Activated naive CD4-positive, alpha-beta T cell treated with anti-CD3 and anti-CD28 coated beads, Interleukin-2, amount 50 U/mL, for 24 hours (primary cell): ENCODE data around the gene CRIM1.
"Not testable (repeated sequence)": the region's sequence is repeated elsewhere in the genome, so short reads cannot be mapped to it uniquely, and the experiment has no call there.

Source experiments
- H3K27ac Mint-ChIP-seq: one replicate; pipeline ENCODE4 v1.8.0; 2021; ENCODE audit warnings: mild to moderate bottlenecking, mixed read lengths
- H3K27me3 Mint-ChIP-seq: one replicate; pipeline ENCODE4 v1.8.0; 2021; ENCODE audit warnings: mixed read lengths
- H3K36me3 Mint-ChIP-seq: one replicate; pipeline ENCODE4 v1.8.0; 2021; ENCODE audit warnings: mixed read lengths
- H3K4me1 Mint-ChIP-seq: one replicate; pipeline ENCODE4 v1.8.0; 2021; ENCODE audit warnings: mixed read lengths
- H3K4me3 Mint-ChIP-seq: one replicate; pipeline ENCODE4 v1.8.0; 2021; ENCODE audit warnings: mild to moderate bottlenecking, mixed read lengths
- H3K9me3 Mint-ChIP-seq: one replicate; pipeline ENCODE4 v1.8.0; 2021; ENCODE audit warnings: mixed read lengths

The CRIM1 gene, protein sequence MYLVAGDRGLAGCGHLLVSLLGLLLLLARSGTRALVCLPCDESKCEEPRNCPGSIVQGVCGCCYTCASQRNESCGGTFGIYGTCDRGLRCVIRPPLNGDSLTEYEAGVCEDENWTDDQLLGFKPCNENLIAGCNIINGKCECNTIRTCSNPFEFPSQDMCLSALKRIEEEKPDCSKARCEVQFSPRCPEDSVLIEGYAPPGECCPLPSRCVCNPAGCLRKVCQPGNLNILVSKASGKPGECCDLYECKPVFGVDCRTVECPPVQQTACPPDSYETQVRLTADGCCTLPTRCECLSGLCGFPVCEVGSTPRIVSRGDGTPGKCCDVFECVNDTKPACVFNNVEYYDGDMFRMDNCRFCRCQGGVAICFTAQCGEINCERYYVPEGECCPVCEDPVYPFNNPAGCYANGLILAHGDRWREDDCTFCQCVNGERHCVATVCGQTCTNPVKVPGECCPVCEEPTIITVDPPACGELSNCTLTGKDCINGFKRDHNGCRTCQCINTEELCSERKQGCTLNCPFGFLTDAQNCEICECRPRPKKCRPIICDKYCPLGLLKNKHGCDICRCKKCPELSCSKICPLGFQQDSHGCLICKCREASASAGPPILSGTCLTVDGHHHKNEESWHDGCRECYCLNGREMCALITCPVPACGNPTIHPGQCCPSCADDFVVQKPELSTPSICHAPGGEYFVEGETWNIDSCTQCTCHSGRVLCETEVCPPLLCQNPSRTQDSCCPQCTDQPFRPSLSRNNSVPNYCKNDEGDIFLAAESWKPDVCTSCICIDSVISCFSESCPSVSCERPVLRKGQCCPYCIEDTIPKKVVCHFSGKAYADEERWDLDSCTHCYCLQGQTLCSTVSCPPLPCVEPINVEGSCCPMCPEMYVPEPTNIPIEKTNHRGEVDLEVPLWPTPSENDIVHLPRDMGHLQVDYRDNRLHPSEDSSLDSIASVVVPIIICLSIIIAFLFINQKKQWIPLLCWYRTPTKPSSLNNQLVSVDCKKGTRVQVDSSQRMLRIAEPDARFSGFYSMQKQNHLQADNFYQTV

DNA sequence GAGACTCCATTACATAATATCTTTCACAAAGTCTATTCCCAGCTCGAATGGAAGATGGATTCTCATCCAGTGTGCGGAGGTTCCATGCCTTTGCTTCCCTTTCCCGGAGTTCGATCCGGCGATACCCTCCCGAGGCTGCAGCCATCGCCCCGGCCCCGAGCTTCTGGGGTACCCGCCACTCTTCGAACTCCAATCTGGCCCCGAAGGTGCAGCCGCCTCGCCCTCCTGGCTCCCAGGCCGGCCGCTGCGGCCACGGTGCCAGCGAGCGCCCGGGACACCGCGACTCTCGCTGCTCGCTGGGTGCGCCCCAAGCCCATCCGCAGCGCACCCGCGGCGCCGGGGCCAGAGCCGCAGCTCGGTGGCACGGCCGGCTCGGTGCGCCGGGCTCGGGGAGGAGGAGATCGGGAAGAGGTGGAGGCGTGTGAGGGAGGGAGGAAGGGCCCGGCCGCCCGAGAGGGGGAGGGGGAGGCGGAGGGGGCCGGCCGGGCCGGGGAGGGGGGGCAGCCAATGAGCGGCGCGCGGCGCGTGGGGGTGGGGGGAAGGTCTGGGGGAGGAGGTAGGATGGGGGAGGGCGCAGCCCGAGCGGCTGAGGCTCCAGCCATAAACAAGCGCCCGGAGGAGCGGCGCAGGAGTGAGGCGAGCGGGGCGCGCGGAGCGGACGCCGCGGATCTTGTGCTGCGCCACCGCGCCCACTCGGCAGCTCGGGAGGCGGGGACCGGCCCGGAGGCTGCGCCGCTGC lies at the start of gene CRIM1:
Gene CRIM1 (plus strand): TSS at position 628 of the 739 bp plus-strand sequence. CDS start 515 bp downstream, outside the sequence.
- H3K4me3 Mint-ChIP-seq, result peak within 1 kb of the TSS; percentile 95
- H3K27ac Mint-ChIP-seq, result no peak within 1 kb of the TSS
- H3K27me3 Mint-ChIP-seq, result peaks cover 25% of the 10 kb centered on the region
- no peaks in the 10 kb centered on the region for H3K36me3 Mint-ChIP-seq
- peaks cover 47% of the 10 kb centered on the region for H3K4me1 Mint-ChIP-seq
- no peaks in the 10 kb centered on the region for H3K9me3 Mint-ChIP-seq

GRCh38 chr2:36307441-36307840 lies 48.1 kb upstream of the CRIM1 start:
- Mint-ChIP-seq H3K4me1 (peaks cover 21% of the 10 kb centered on the region), H3K4me3 (no peak overlapping the region), H3K36me3 (no peaks in the 10 kb centered on the region), H3K27me3 (no peaks in the 10 kb centered on the region), H3K9me3 (peaks cover 3% of the 10 kb centered on the region), H3K27ac (no peak overlapping the region)

- peak overlapping the region; percentile 12 for H3K27ac Mint-ChIP-seq
- H3K9me3 Mint-ChIP-seq, H3K27me3 Mint-ChIP-seq, H3K4me3 Mint-ChIP-seq, H3K36me3 Mint-ChIP-seq: not testable (repeated sequence)
- peaks cover 24% of the 10 kb centered on the region for H3K4me1 Mint-ChIP-seq
Observed at GRCh38 chr2:36310444-36310843, 45.1 kb upstream of the CRIM1 start.

DNA sequence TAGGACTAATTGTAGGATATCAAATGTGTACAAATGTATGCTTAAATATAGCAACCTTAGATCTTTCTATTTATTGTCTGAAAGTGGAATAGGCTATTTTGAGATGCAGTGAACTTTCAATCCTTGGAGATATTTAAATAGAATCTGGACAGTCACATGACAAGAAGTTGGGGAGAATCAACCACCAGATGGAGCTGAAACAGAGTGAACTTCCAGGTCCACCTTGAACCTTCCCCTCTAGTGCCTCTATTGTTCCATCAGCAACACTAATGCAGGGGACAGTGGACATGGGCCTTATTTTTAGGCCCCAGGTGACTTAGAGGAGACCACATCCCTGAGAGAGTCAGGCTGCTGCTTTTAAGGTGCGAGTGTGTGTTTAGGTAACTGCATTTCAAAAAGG lies 37.0 kb upstream of the CRIM1 start:
- Mint-ChIP-seq H3K36me3 (no peaks in the 10 kb centered on the region), H3K27me3 (peaks cover 3% of the 10 kb centered on the region), H3K9me3 (no peaks in the 10 kb centered on the region), H3K27ac (no peak overlapping the region), H3K4me3 (no peak overlapping the region), H3K4me1 (no peaks in the 10 kb centered on the region)

DNA sequence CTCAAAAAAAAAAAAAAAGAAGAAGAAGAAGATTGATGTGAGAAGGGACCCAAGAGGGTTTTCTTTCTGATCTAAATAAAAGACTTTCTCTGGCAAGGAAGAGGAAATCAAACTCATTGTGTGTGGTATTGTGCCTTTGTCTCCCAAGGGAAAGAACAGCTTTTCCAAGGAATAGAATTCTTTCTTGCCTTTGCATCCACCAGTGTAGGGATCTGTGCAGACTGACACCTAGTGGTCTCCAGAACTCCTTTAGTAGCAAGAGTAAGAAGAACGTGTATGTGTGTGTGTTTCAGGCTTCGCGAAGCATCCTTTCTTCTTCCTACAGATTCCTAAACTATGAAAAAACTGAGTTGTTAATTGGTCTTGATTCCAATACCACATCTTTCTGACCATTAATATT lies 33.5 kb upstream of the CRIM1 start:
- Mint-ChIP-seq H3K9me3 (no peaks in the 10 kb centered on the region), H3K27me3 (peaks cover 2% of the 10 kb centered on the region), H3K4me3 (no peak overlapping the region)

DNA sequence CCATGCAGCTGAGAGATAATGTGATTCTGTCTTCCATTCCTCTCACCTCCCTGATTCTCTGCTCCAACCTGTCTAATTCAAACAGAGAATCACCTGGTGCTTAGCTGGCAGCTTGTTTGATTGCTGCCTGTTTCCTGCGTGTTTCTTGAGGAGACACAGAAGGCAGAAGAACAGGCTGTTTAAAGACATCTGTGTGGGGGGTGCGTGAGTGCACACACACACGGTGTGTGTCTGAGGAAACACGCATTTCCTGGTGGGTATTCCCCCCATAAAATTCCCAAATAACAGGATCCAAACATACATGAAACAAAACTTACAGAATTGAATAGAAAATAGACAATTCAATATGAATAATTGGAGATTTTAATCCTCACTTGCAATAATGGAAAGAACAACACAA lies 29.3 kb upstream of the CRIM1 start:
- Mint-ChIP-seq H3K9me3 (no peaks in the 10 kb centered on the region), H3K4me1 (no peaks in the 10 kb centered on the region), H3K27me3 (no peaks in the 10 kb centered on the region), H3K27ac (peak overlapping the region; percentile 24), H3K36me3 (peaks cover 2% of the 10 kb centered on the region), H3K4me3 (no peak overlapping the region)

More for the DNA sequence above, 33.5 kb upstream of the CRIM1 start:
- H3K27ac Mint-ChIP-seq, result no peak overlapping the region
- H3K4me1 Mint-ChIP-seq, result no peaks in the 10 kb centered on the region
- H3K36me3 Mint-ChIP-seq, result peaks cover 2% of the 10 kb centered on the region

DNA sequence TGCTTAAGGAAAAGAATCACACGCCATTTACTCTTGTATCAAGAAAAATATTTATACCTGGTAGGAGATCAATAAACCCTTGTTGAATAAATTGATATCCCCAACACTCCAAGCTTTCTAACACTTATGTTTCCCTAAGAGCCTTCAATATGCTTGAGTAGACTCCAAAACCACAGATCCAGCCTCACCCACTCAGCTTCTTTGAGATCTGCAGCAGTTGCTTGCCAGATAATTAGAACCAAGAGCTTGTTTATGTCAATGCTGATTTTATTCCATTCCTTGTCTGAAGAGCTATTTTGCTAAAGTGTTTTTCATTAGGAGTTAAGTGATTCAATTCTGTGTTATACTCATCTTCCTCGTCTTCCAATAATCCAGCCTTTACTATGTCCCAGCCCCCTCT lies 26.3 kb upstream of the CRIM1 start:
- no peaks in the 10 kb centered on the region for H3K36me3 Mint-ChIP-seq
- H3K4me3 Mint-ChIP-seq, result no peak overlapping the region
- H3K27me3 Mint-ChIP-seq, result no peaks in the 10 kb centered on the region
- H3K9me3 Mint-ChIP-seq, result no peaks in the 10 kb centered on the region
- no peak overlapping the region for H3K27ac Mint-ChIP-seq
- peaks cover 8% of the 10 kb centered on the region for H3K4me1 Mint-ChIP-seq

DNA sequence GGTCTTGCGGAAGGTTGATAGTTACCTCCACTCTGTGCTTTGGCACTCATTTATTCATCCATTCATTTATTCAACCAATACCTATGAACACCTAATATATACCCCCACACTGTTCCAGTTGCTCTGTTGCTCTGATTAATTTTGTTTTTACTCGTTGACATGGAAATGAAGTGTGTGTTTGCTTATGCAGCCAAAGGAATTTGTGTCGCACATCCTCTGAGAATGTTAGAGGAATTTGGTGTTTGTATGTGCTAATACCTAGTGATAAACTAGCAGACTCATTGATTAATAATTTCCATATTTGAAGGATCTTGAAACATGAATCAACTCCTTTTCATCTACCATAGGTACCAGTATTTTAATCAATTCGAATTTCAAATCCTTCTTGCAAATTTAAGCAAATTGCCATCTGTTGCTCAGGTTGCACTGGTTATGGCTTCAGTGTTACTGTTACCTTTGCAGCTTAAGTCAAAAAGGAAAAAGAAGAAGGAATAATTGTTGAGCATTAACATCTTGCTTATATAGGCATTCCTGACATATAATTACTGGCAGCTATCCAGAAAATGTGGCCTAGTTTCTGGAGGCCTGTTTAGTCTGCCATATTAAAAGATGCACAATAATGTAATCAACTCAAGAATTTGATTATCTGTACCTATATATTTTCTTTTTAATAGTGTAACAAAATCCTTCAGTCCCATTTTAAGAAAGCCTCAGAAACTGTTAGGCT lies 25.7 kb upstream of the CRIM1 start:
- Mint-ChIP-seq H3K9me3 (no peaks in the 10 kb centered on the region), H3K4me3 (no peak overlapping the region), H3K27me3 (no peaks in the 10 kb centered on the region), H3K4me1 (peaks cover 8% of the 10 kb centered on the region), H3K27ac (no peak overlapping the region), H3K36me3 (no peaks in the 10 kb centered on the region)

DNA sequence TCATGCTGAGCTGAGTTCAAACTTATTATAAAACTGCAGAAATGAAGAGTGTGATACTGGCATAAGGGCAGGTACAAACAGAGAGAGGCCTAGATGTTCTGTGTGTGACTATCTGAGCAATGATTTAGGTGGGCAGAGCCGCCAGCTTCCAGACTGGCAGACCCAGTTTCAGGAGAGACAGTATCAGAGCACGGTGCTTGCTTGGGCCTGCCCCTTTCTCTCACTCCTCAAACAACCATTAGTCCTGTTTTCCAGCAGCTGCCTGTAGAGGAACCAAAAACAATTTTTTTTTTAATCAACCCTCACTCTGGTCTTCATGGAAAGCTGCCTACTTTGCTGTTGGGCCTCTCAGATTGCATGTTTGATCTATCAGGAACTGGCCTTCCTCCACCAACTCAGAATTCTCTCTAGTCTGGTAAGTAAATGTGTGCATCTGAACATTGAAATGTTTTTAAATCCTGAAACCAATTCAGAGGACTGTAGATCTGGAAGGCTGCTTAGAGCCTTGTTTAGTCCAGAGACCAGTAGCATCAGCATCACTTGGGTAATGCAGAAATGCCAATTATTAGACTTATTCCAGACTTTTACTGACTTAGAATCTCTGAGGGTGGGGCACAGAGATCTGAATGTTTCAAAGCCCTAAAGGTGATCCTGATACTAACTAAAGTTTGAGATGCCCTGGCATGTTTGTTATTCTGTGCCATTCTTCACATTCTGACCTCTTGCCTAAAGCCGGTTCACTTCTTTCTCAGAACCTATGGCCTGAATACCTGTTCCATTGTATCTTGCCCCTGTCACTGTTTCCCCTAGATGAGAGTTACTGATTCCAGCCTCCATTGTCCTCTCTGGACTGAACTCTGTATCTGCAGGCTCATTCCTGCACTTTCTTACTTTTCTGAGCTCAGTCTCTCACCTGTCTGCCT lies 24.8 kb upstream of the CRIM1 start:
- Mint-ChIP-seq H3K4me3 (no peak overlapping the region), H3K4me1 (peaks cover 8% of the 10 kb centered on the region)

GRCh38 chr2:36333350-36334012 lies 22.1 kb upstream of the CRIM1 start:
- Mint-ChIP-seq H3K36me3 (no peaks in the 10 kb centered on the region), H3K4me3 (no peak overlapping the region), H3K27ac (no peak overlapping the region), H3K9me3 (no peaks in the 10 kb centered on the region), H3K27me3 (peaks cover 2% of the 10 kb centered on the region), H3K4me1 (peaks cover 8% of the 10 kb centered on the region)

More for the DNA sequence above, 24.8 kb upstream of the CRIM1 start:
- Mint-ChIP-seq H3K9me3 (no peaks in the 10 kb centered on the region), H3K27ac (no peak overlapping the region), H3K36me3 (no peaks in the 10 kb centered on the region), H3K27me3 (no peaks in the 10 kb centered on the region)

GRCh38 chr2:36335597-36335996 lies 20.0 kb upstream of the CRIM1 start:
- H3K4me1 Mint-ChIP-seq, result peaks cover 8% of the 10 kb centered on the region
- H3K4me3 Mint-ChIP-seq, result no peak overlapping the region
- no peaks in the 10 kb centered on the region for H3K9me3 Mint-ChIP-seq
- H3K36me3 Mint-ChIP-seq, result no peaks in the 10 kb centered on the region
- H3K27me3 Mint-ChIP-seq, result peaks cover 2% of the 10 kb centered on the region
- H3K27ac Mint-ChIP-seq, result no peak overlapping the region

DNA sequence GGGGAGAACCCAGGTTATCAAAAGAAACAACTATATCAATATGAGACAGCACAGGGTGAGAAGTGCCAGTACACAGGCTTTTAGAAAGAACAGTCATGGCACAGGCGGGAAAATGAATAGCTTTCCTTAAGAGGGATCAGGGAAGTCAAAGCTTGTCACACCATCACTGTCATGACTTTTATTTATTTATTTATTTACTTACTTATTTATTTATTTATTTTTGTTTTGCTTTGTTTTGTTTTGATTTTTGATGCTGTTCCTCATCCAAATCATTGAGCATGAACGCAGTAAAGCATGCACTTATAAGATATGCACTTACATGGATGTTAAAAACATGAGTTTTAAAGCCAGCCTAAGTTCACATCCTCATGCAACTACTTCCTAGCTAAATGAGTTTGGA lies 19.3 kb upstream of the CRIM1 start:
- no peak overlapping the region for H3K27ac Mint-ChIP-seq
- H3K36me3 Mint-ChIP-seq, result no peaks in the 10 kb centered on the region
- no peaks in the 10 kb centered on the region for H3K9me3 Mint-ChIP-seq
- H3K4me3 Mint-ChIP-seq, result no peak overlapping the region
- H3K4me1 Mint-ChIP-seq, result peaks cover 8% of the 10 kb centered on the region
- peaks cover 2% of the 10 kb centered on the region for H3K27me3 Mint-ChIP-seq

DNA sequence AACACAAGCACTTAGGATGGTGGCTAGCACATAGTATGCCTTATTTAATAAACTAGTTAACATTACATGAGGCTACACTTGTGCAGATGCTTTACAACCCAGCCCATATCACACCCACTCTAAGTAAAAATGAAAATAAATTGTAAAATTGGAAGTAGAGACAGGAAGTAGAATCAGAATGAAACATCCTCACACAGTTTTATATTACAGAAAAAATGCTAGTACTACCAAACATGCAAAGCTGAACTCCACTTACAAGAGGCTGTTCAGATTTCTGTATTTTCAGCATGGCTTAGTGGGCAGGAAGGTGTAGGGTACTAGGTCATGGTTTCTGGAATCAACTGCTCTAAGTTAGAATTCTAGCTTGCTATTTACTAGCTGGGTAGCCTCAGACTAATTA lies 18.2 kb upstream of the CRIM1 start:
- H3K27ac Mint-ChIP-seq, result no peak overlapping the region

More for the DNA sequence above, 18.2 kb upstream of the CRIM1 start:
- H3K4me1 Mint-ChIP-seq, result peaks cover 8% of the 10 kb centered on the region
- peaks cover 2% of the 10 kb centered on the region for H3K27me3 Mint-ChIP-seq
- H3K4me3 Mint-ChIP-seq, result no peak overlapping the region
- no peaks in the 10 kb centered on the region for H3K36me3 Mint-ChIP-seq
- H3K9me3 Mint-ChIP-seq, result no peaks in the 10 kb centered on the region
